Endothelial cell of umbilical vein (primary cell): ENCODE measurements around the gene CDC42EP5. TPM values are rescaled to one million over a fixed set of nuclear protein-coding genes. Genes with fewer than 3 reads are reported as not detected.

Experiments used
- BruUV-seq: library from RNA; stranded (reverse); fragments of 400-500 nt; replicated peaks from 2 replicates; lab custom pipeline; 2021; lab: Mats Ljungman, UMichigan
- CTCF ChIA-PET: fragments of 300-600, 350-600 bp; sonication (Branson Sonifier 250); formaldehyde crosslinking; loops from one replicate; lab custom pipeline; 2021; ENCODE audit warnings: antibody characterized with exemption, inconsistent platforms; lab: Charles Lee
- POLR2A ChIA-PET: fragments of 300-600, 350-600 bp; sonication (Branson Sonifier 250); formaldehyde crosslinking; loops from one replicate; lab custom pipeline; 2021; ENCODE audit warnings: antibody characterized with exemption, inconsistent platforms; lab: Charles Lee
- DNase-seq: peaks from one replicate; pipeline ENCODE4 v3.0.0-alpha.2; 2011; ENCODE audit warnings: low read depth, low spot score
- FAIRE-seq: peaks from 2 replicates; lab custom pipeline; 2011; peaks lifted over from hg19 to GRCh38; lab: Jason Lieb, UNC
- H2AFZ ChIP-seq: 2 replicates; pipeline ENCODE4 v1.6.0; 2012; ENCODE audit warnings: low read depth, low read length, control low read depth, inconsistent platforms
- H3K27ac ChIP-seq: 2 replicates; pipeline ENCODE4 v1.5.1; 2011; ENCODE audit warnings: low read depth, mild to moderate bottlenecking, control low read depth, low read length, moderate library complexity; ENCODE audit not compliant: insufficient read depth
- H3K27me3 ChIP-seq, 2 experiments: 2 replicates each; pipeline versions ENCODE4 v1.6.0 to v1.6.1; 2011; ENCODE audit warnings: low read length in 2 of 2, mixed read lengths in 1 of 2; ENCODE audit not compliant: control insufficient read depth in 2 of 2, insufficient read depth in 2 of 2
- H3K36me3 ChIP-seq, 2 experiments: 2 replicates in 1 of 2; 3 replicates in 1 of 2; pipeline ENCODE4 v1.5.1; 2011; ENCODE audit warnings: low read length in 2 of 2, mild to moderate bottlenecking in 1 of 2, moderate library complexity in 1 of 2; ENCODE audit not compliant: control insufficient read depth in 2 of 2, insufficient read depth in 2 of 2; ENCODE audit errors: extremely low read depth in 1 of 2
- H3K4me1 ChIP-seq: 3 replicates; pipeline ENCODE4 v1.5.1; 2011; ENCODE audit warnings: mild to moderate bottlenecking, low read length; ENCODE audit not compliant: control insufficient read depth, insufficient read depth; ENCODE audit errors: extremely low read depth
- H3K4me2 ChIP-seq: 2 replicates; pipeline ENCODE4 v1.6.1; 2011; ENCODE audit warnings: low read length, control low read depth, mixed read lengths; ENCODE audit not compliant: insufficient read depth
- H3K4me3 ChIP-seq, 3 experiments: fragments of 200-600 bp in 1 of 3; sonication (generic), shearing (Covaris generic) in 1 of 3; replicated peaks in 1 of 3; 2 replicates each; pipeline ENCODE4 v1.5.1; 2011 to 2016; ENCODE audit warnings: control low read depth in 3 of 3, low read length in 3 of 3, mild to moderate bottlenecking in 2 of 3, inconsistent platforms in 1 of 3, low read depth in 1 of 3, moderate library complexity in 1 of 3; ENCODE audit not compliant: insufficient read depth in 1 of 3
- H3K79me2 ChIP-seq: 2 replicates; pipeline ENCODE4 v1.6.0; 2012; ENCODE audit warnings: low read length, inconsistent platforms; ENCODE audit not compliant: control insufficient read depth, insufficient read depth
- H3K9ac ChIP-seq: replicated peaks from 2 replicates; pipeline ENCODE3; 2011; ENCODE audit warnings: low read length, control low read depth; ENCODE audit not compliant: insufficient read depth; ENCODE audit errors: extremely low read depth
- H3K9me1 ChIP-seq: replicated peaks from 3 replicates; pipeline ENCODE4 v1.6.0; 2011; ENCODE audit warnings: mild to moderate bottlenecking, low read length; ENCODE audit not compliant: control insufficient read depth, insufficient read depth; ENCODE audit errors: extremely low read depth
- H3K9me3 ChIP-seq: replicated peaks from 2 replicates; pipeline ENCODE4 v1.5.1; 2012; ENCODE audit warnings: low read length, inconsistent platforms; ENCODE audit not compliant: control insufficient read depth, insufficient read depth
- H4K20me1 ChIP-seq: replicated peaks from 2 replicates; pipeline ENCODE3; 2011; ENCODE audit warnings: mild to moderate bottlenecking, low read length; ENCODE audit not compliant: control insufficient read depth, insufficient read depth; ENCODE audit errors: extremely low read depth
- EZH2 ChIP-seq: IDR thresholded peaks from 2 replicates; pipeline ENCODE4 v1.6.1; 2012; ENCODE audit warnings: borderline replicate concordance, low read depth, mild to moderate bottlenecking, moderate library complexity, low read length, inconsistent platforms; ENCODE audit not compliant: severe bottlenecking
- FOS ChIP-seq: IDR thresholded peaks from 2 replicates; pipeline ENCODE4 v1.6.1; 2011; ENCODE audit warnings: mild to moderate bottlenecking, low read length, moderate library complexity, borderline replicate concordance; ENCODE audit not compliant: insufficient read depth
- GATA2 ChIP-seq: IDR thresholded peaks from 2 replicates; pipeline ENCODE4 v1.7.0; 2011; ENCODE audit warnings: low read depth, mild to moderate bottlenecking, moderate library complexity, mixed read lengths, low read length; ENCODE audit not compliant: insufficient read length, insufficient read depth
- JUN ChIP-seq: IDR thresholded peaks from 2 replicates; pipeline ENCODE4 v1.6.1; 2011; ENCODE audit warnings: borderline replicate concordance, low read depth; ENCODE audit not compliant: insufficient read length, insufficient read depth
- MYC ChIP-seq: IDR thresholded peaks from one replicate; pipeline ENCODE4 v1.6.1; 2011; ENCODE audit warnings: mild to moderate bottlenecking, low read depth, low read length
- POLR2A ChIP-seq: IDR thresholded peaks from 2 replicates; pipeline ENCODE4 v1.6.1; 2012; ENCODE audit warnings: low read depth, mild to moderate bottlenecking, control low read depth, low read length
- POLR2AphosphoS5 ChIP-seq: IDR thresholded peaks from 2 replicates; pipeline ENCODE4 v1.6.1; 2012; ENCODE audit warnings: low read depth, mild to moderate bottlenecking, control low read depth, low read length, moderate library complexity; ENCODE audit not compliant: insufficient read depth
- dilution Hi-C: fragments of 300-500 bp; cut with MboI; formaldehyde crosslinking; loops from one replicate; pipeline ENCODE4 v1.15.0; 2019; ENCODE audit warnings: low sequenced_read_pairs; ENCODE audit not compliant: extremely low pct_ligation_motif_present
- intact Hi-C: fragments of 100-400 bp; cut with micrococcal nuclease; formaldehyde crosslinking; loops from one replicate; pipeline ENCODE4 v1.10.0; 2022
- polyA plus RNA-seq, 4 experiments: library from polyadenylated mRNA; depleted of rRNA in 3 of 4; stranded (reverse) in 3 of 4; unstranded in 1 of 4; fragments of >200 nt; gene quantifications; 2 replicates each; pipeline versions ENCODE4 v1.2.1 to v1.2.3, GENCODE V29; 2011 to 2012; ENCODE audit warnings: missing spikeins in 1 of 4
- total RNA-seq: library from RNA; stranded (reverse); gene quantifications from 2 replicates; pipeline ENCODE4 v1.2.3, GENCODE V29; 2021
- TF ChIP-seq, protein P1 (sequence below), 2 donors: IDR thresholded peaks; 1 replicate in 1 of 2; 2 replicates in 1 of 2; pipeline ENCODE4 v1.5.1; 2011; ENCODE audit warnings: low read length in 2 of 2, mild to moderate bottlenecking in 2 of 2, moderate library complexity in 2 of 2, control low read depth in 1 of 2, inconsistent platforms in 1 of 2, low read depth in 1 of 2; ENCODE audit not compliant: insufficient read depth in 1 of 2; ENCODE audit errors: extremely low read depth in 1 of 2
- TF ChIP-seq, protein P2 (sequence below): IDR thresholded peaks from 2 replicates; pipeline ENCODE4 v1.6.1; 2011; ENCODE audit not compliant: insufficient read depth, insufficient read length

CDC42EP5 gene
- total and polyA plus RNA-seq, 2 donors (not counting 3 experiments of a cell fraction or from before 2014, with no cell fraction given), result 37.3 to 85.5 TPM

DNA sequence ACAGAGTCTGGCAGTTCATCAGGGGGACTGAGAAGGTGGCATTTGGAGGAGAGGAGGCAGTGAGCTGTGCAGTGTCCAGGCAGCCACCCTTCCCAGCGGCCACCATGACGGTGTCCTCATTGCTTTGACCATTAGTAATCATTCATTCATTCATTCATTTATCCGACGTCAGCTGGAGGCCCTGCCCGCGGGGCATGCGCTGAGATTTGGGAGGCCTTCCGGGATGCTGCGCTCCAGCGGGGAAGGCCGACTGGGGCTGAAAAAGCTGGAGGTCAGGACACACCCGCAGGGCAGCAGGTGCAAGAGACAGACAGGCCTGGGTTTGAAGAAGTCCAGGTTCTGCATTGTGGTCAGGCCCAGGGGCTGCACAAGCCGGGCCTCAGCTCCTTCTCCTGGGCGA lies 48.9 kb downstream of the CDC42EP5 start:
- no peaks in the 10 kb centered on the region for H3K79me2 ChIP-seq
- ChIA-PET POLR2A (no interaction called here), CTCF (no interaction called here)
- peaks cover 16 to 22% of the 10 kb centered on the region in 2 experiments for H3K27me3 ChIP-seq
- H2AFZ ChIP-seq, result no peak overlapping the region
- FAIRE-seq (no peak), DNase-seq (no peak)
- H3K4me3 ChIP-seq, result no peak overlapping the region
- H3K27ac ChIP-seq, result no peak overlapping the region
- H3K36me3 ChIP-seq, result no peaks in the 10 kb centered on the region
- H3K9me1 ChIP-seq, result no peaks in the 10 kb centered on the region
- dilution Hi-C loops, result no loop called here
- intact Hi-C loops, result no loop called here
- no peaks in the 10 kb centered on the region for H3K9me3 ChIP-seq
- H3K9ac ChIP-seq, result no peak overlapping the region
- TF ChIP-seq, protein P1, sequence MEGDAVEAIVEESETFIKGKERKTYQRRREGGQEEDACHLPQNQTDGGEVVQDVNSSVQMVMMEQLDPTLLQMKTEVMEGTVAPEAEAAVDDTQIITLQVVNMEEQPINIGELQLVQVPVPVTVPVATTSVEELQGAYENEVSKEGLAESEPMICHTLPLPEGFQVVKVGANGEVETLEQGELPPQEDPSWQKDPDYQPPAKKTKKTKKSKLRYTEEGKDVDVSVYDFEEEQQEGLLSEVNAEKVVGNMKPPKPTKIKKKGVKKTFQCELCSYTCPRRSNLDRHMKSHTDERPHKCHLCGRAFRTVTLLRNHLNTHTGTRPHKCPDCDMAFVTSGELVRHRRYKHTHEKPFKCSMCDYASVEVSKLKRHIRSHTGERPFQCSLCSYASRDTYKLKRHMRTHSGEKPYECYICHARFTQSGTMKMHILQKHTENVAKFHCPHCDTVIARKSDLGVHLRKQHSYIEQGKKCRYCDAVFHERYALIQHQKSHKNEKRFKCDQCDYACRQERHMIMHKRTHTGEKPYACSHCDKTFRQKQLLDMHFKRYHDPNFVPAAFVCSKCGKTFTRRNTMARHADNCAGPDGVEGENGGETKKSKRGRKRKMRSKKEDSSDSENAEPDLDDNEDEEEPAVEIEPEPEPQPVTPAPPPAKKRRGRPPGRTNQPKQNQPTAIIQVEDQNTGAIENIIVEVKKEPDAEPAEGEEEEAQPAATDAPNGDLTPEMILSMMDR (IDR thresholded peaks at IDR 0.05; ENCODE audit: extremely low read depth in 1 of 2, insufficient read depth in 1 of 2, low read depth in 1 of 2, low read length in 2 of 2), result no peak
- no peak for TF ChIP-seq POLR2A
- TF ChIP-seq EZH2, result no peak
- TF ChIP-seq POLR2AphosphoS5, result no peak
- TF ChIP-seq, protein P2, sequence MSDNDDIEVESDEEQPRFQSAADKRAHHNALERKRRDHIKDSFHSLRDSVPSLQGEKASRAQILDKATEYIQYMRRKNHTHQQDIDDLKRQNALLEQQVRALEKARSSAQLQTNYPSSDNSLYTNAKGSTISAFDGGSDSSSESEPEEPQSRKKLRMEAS, result no peak
- TF ChIP-seq FOS, result no peak
- no peak for TF ChIP-seq MYC
- no peak for TF ChIP-seq GATA2
- no peak for TF ChIP-seq JUN
- no peak overlapping the region for H3K4me2 ChIP-seq
- H3K4me1 ChIP-seq, result no peaks in the 10 kb centered on the region
- no peaks in the 10 kb centered on the region for H4K20me1 ChIP-seq
- no TSS peak for BruUV-seq
